ENCODE measurements around the gene CPNE5.

- TF ChIP-seq POLR2AphosphoS5 (IDR thresholded peaks at IDR 0.05; ENCODE audit: low read depth, low read length) (no peak), POLR2A (IDR thresholded peaks at IDR 0.05; ENCODE audit: low read depth, low read length) (no peak)
Measured at GRCh38 chr6:36850021-36850420, 10.8 kb upstream of the CPNE5 start.
